Natural killer cell (primary cell): ENCODE data around the gene PLAC8L1. TPM values are rescaled to one million over a fixed set of nuclear protein-coding genes. Genes with fewer than 3 reads are reported as not detected.

ENCODE experiments used
- ATAC-seq, 3 donors: fragments of 150-1000 bp in 2 of 3; fragments of 200-7000 bp in 1 of 3; cut with Tn5 transposase; 1 replicate in 1 of 3; 2 replicates in 2 of 3; pipeline ENCODE4 v1.10.0; 2021; ENCODE audit warnings: mild to moderate bottlenecking in 2 of 3, moderate library complexity in 2 of 3
- DNase-seq, 2 donors: peaks; one replicate each; pipeline versions ENCODE4 v3.0.0 to v3.0.0-alpha.2; 2013 to 2021; ENCODE audit warnings: mixed read lengths in 1 of 2
- H3K27ac ChIP-seq: one replicate; pipeline ENCODE4 v1.5.1; 2013; ENCODE audit warnings: mild to moderate bottlenecking, low read length
- H3K27me3 ChIP-seq: one replicate; pipeline ENCODE4 v1.6.1; 2013; ENCODE audit warnings: low read length; ENCODE audit not compliant: control insufficient read depth, insufficient read depth
- H3K36me3 ChIP-seq: one replicate; pipeline ENCODE4 v1.6.1; 2013; ENCODE audit warnings: low read length; ENCODE audit not compliant: control insufficient read depth, insufficient read depth
- H3K4me1 ChIP-seq: one replicate; pipeline ENCODE4 v1.6.1; 2013; ENCODE audit warnings: low read length; ENCODE audit not compliant: control insufficient read depth, insufficient read depth
- H3K4me3 ChIP-seq: one replicate; pipeline ENCODE4 v1.5.1; 2013; ENCODE audit warnings: low read length
- H3K9me3 ChIP-seq: one replicate; pipeline ENCODE4 v1.6.1; 2013; ENCODE audit warnings: low read length; ENCODE audit not compliant: control insufficient read depth, insufficient read depth
- H3K27ac Mint-ChIP-seq, 2 donors: one replicate each; pipeline ENCODE4 v1.8.0; 2022; ENCODE audit warnings: mild to moderate bottlenecking in 2 of 2, mixed read lengths in 2 of 2, moderate library complexity in 1 of 2
- H3K27me3 Mint-ChIP-seq, 2 donors: one replicate each; pipeline ENCODE4 v1.8.0; 2022; ENCODE audit warnings: low read depth in 2 of 2, mixed read lengths in 2 of 2
- H3K36me3 Mint-ChIP-seq: one replicate; pipeline ENCODE4 v1.8.0; 2022; ENCODE audit warnings: mixed read lengths
- H3K4me1 Mint-ChIP-seq, 2 donors: one replicate each; pipeline ENCODE4 v1.8.0; 2022; ENCODE audit warnings: mixed read lengths in 2 of 2
- H3K4me3 Mint-ChIP-seq: one replicate; pipeline ENCODE4 v1.8.0; 2022; ENCODE audit warnings: mild to moderate bottlenecking, moderate library complexity, mixed read lengths
- H3K9me3 Mint-ChIP-seq, 2 donors: one replicate each; pipeline ENCODE4 v1.8.0; 2022; ENCODE audit warnings: mixed read lengths in 2 of 2
- WGBS: methylation state at CpG from one replicate; pipeline ENCODE4 v1.1.7; 2013; ENCODE audit warnings: missing lambda C conversion rate; ENCODE audit not compliant: insufficient coverage; 5-methylcytosine and 5-hydroxymethylcytosine counted together
- intact Hi-C: fragments of 100-400 bp; cut with micrococcal nuclease; formaldehyde crosslinking; loops from one replicate; pipeline ENCODE4 v1.14.2; 2022
- total RNA-seq, 4 donors: library from RNA; stranded (reverse); fragments of 120-200 nt in 1 of 4; gene quantifications; one replicate each; pipeline versions ENCODE4 v1.2.3 to v1.2.4, GENCODE V29; 2013 to 2022
- TF ChIP-seq, protein P1 (sequence below): fragments of 200-600 bp; IDR thresholded peaks from one replicate; pipeline ENCODE4 v1.8.0; 2022; ENCODE audit warnings: antibody characterized with exemption

The PLAC8L1 gene, protein sequence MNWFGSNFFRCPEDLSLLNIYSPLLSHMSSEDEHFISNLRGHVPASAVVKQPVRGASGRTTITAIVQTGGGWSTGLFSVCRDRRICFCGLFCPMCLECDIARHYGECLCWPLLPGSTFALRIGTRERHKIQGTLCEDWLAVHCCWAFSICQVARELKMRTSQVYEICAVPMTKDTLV
- under 1 TPM in 1 of 3 donors, not detected in 2; 0.45 TPM for total RNA-seq
- total RNA-seq (2013) = 0.25 TPM

DNA sequence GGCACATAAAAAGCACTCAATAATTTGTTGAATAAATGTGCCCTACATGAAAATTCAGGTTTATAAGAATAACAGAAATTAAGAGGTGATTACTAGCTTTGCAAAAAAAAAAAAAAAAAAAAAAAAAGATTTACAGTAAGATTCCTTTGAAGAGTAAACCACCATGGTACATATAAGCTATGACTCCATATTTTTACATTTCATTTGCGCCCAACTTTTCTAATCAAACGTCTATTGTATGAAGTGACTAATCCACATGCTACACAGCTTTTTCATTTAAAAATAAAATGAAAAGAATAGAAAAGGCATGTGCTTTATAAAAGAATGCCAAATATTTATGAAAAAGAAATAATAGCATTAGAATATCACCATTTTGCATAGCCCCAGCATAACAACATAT, at the start of gene PLAC8L1:
Gene PLAC8L1, minus strand, starts transcription at position 101 of the 400 bp plus-strand sequence. CDS start 1,266 bp downstream, outside the sequence.
- TF ChIP-seq, protein P1, sequence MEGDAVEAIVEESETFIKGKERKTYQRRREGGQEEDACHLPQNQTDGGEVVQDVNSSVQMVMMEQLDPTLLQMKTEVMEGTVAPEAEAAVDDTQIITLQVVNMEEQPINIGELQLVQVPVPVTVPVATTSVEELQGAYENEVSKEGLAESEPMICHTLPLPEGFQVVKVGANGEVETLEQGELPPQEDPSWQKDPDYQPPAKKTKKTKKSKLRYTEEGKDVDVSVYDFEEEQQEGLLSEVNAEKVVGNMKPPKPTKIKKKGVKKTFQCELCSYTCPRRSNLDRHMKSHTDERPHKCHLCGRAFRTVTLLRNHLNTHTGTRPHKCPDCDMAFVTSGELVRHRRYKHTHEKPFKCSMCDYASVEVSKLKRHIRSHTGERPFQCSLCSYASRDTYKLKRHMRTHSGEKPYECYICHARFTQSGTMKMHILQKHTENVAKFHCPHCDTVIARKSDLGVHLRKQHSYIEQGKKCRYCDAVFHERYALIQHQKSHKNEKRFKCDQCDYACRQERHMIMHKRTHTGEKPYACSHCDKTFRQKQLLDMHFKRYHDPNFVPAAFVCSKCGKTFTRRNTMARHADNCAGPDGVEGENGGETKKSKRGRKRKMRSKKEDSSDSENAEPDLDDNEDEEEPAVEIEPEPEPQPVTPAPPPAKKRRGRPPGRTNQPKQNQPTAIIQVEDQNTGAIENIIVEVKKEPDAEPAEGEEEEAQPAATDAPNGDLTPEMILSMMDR = no peak
- Mint-ChIP-seq H3K27ac (no peak within 1 kb of the TSS), H3K36me3 (no peaks in the 10 kb centered on the region), H3K9me3 (no peaks in the 10 kb centered on the region), H3K27me3 (no peaks in the 10 kb centered on the region), H3K4me1 (no peaks in the 10 kb centered on the region), H3K4me3 (no peak within 1 kb of the TSS)
- WGBS = 90% methylated on average over 2 of the region's 2 CpGs
- DNase-seq (no peak), ATAC-seq (no peak)
- H3K27ac ChIP-seq = no peak within 1 kb of the TSS
- intact Hi-C loops = no loop called here
- H3K4me1 ChIP-seq = no peaks in the 10 kb centered on the region
- no peaks in the 10 kb centered on the region for H3K27me3 ChIP-seq
- H3K36me3 ChIP-seq = no peaks in the 10 kb centered on the region
- H3K9me3 ChIP-seq = no peaks in the 10 kb centered on the region
- no peak within 1 kb of the TSS for H3K4me3 ChIP-seq

DNA sequence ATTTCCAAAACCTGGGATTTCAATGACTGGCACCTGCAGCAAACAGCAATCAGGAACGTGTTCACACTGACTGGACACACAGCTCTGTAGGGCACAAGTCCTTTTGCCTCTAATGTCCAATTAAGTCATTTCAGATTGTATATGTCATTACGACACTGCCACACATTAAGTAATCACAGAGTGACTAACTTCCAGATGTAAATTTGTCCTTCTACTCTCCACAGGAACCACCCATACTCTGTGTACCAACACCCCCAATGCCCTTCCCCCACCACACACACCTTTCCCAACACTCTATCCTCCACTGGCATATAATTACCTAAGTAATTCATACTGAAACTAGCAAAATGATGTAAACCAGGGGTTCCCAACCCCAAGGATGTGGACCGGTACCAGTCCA, 46.6 kb upstream of the PLAC8L1 start:
- Mint-ChIP-seq H3K27ac (no peak overlapping the region), H3K27me3 (no peaks in the 10 kb centered on the region), H3K36me3 (peaks cover 27% of the 10 kb centered on the region), H3K4me3 (no peak overlapping the region), H3K4me1 (no peaks in the 10 kb centered on the region), H3K9me3 (no peaks in the 10 kb centered on the region)
- TF ChIP-seq, protein P1 = no peak
- peaks cover 74% of the 10 kb centered on the region for H3K36me3 ChIP-seq
- no peak overlapping the region for H3K27ac ChIP-seq
- intact Hi-C loops = no loop called here
- no peaks in the 10 kb centered on the region for H3K27me3 ChIP-seq
- H3K4me1 ChIP-seq = no peaks in the 10 kb centered on the region
- WGBS = 57% methylated on average over 3 of the region's 3 CpGs
- H3K4me3 ChIP-seq = no peak overlapping the region
- ATAC-seq = no peak
- DNase-seq = no peak
- no peaks in the 10 kb centered on the region for H3K9me3 ChIP-seq

DNA sequence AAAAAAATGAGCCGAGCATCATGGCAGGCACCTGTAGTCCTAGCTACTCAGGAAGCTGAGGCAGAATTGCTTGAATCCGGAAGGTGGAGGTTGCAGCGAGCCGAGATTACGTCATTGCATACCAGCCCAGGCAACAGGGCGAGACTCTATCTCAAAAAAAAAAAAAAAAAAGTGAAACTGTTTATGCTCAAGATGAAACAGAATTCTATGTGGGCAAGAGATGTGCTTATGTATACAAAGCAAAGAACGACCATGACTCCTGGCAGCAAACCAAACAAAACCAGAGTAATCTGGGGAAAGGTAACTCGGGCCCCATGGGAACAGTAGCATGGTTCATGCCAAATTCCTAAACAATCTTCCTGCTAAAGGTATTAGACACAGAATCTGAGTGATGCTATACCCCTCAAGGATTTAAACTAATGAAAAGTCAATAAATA, 32.6 kb upstream of the PLAC8L1 start:
- TF ChIP-seq, protein P1 = no peak
- Histone ChIP-seq H3K9me3 (no peaks in the 10 kb centered on the region), H3K4me1 (no peaks in the 10 kb centered on the region), H3K27me3 (no peaks in the 10 kb centered on the region), H3K36me3 (peaks cover 49% of the 10 kb centered on the region), H3K27ac (no peak overlapping the region), H3K4me3 (no peak overlapping the region)
- intact Hi-C loops = no loop called here
- Mint-ChIP-seq H3K4me3 (no peak overlapping the region), H3K27ac (no peak overlapping the region), H3K27me3 (no peaks in the 10 kb centered on the region), H3K4me1 (no peaks in the 10 kb centered on the region), H3K9me3 (no peaks in the 10 kb centered on the region), H3K36me3 (peaks cover 8% of the 10 kb centered on the region)
- 94% methylated on average over 8 of the region's 8 CpGs for WGBS
- ATAC-seq (no peak), DNase-seq (peak in 1 of 2 donors; percentile 3)
